ENCODE results near the gene HEMK1.

Gene HEMK1

GRCh38 chr3:50575372-50575771 is 6.0 kb downstream of the HEMK1 start:
- DNase-seq (ENCODE audit: low spot score) = peak; percentile 52

GRCh38 chr3:50577348-50577747 is 8.0 kb downstream of the HEMK1 start:
- DNase-seq (ENCODE audit: low spot score) = no peak

- no peak for DNase-seq (ENCODE audit: low spot score)
Observed at GRCh38 chr3:50580683-50581458, 11.5 kb downstream of the HEMK1 start.

GRCh38 chr3:50581459-50581842 is 12.1 kb downstream of the HEMK1 start:
- no peak for DNase-seq (ENCODE audit: low spot score)

GRCh38 chr3:50582083-50582482 is 12.8 kb downstream of the HEMK1 start:
- no peak for DNase-seq (ENCODE audit: low spot score)

- no peak for DNase-seq (ENCODE audit: low spot score)
Observed at GRCh38 chr3:50583897-50584296, 14.6 kb downstream of the HEMK1 start.

- DNase-seq (ENCODE audit: low spot score) = no peak
Observed at GRCh38 chr3:50584391-50584790, 15.1 kb downstream of the HEMK1 start.

- DNase-seq (ENCODE audit: low spot score) = no peak
Observed at GRCh38 chr3:50585919-50586762, 16.8 kb downstream of the HEMK1 start.

GRCh38 chr3:50586763-50587070 is 17.4 kb downstream of the HEMK1 start:
- DNase-seq (ENCODE audit: low spot score) = no peak

GRCh38 chr3:50587373-50587772 is 18.1 kb downstream of the HEMK1 start:
- peak; percentile 46 for DNase-seq (ENCODE audit: low spot score)

- DNase-seq (ENCODE audit: low spot score) = no peak
Observed at GRCh38 chr3:50587806-50588758, 18.8 kb downstream of the HEMK1 start.

GRCh38 chr3:50588759-50589433 is 19.6 kb downstream of the HEMK1 start:
- DNase-seq (ENCODE audit: low spot score) = no peak

GRCh38 chr3:50591196-50591741 is 21.9 kb downstream of the HEMK1 start:
- no peak for DNase-seq (ENCODE audit: low spot score)

GRCh38 chr3:50592568-50592967 is 23.2 kb downstream of the HEMK1 start:
- DNase-seq (ENCODE audit: low spot score) = no peak

- no peak for DNase-seq (ENCODE audit: low spot score)
Observed at GRCh38 chr3:50594253-50594785, 25.0 kb downstream of the HEMK1 start.

- DNase-seq (ENCODE audit: low spot score) = no peak
Observed at GRCh38 chr3:50599115-50599715, 29.9 kb downstream of the HEMK1 start.

- DNase-seq (ENCODE audit: low spot score) = no peak
Observed at GRCh38 chr3:50599716-50600118, 30.4 kb downstream of the HEMK1 start.

GRCh38 chr3:50600141-50600753 is 30.9 kb downstream of the HEMK1 start:
- DNase-seq (ENCODE audit: low spot score) = no peak

GRCh38 chr3:50600841-50601591 is 31.7 kb downstream of the HEMK1 start:
- DNase-seq (ENCODE audit: low spot score) = peak; percentile 96
